Natural killer cell (primary cell): ENCODE results near the gene ZFHX3. TPM values are rescaled to one million over a fixed set of nuclear protein-coding genes. Genes with fewer than 3 reads are reported as not detected.

Experiments
- ATAC-seq, 3 donors: fragments of 150-1000 bp in 2 of 3; fragments of 200-7000 bp in 1 of 3; cut with Tn5 transposase; 1 replicate in 1 of 3; 2 replicates in 2 of 3; pipeline ENCODE4 v1.10.0; 2021; ENCODE audit warnings: mild to moderate bottlenecking in 2 of 3, moderate library complexity in 2 of 3
- DNase-seq, 2 donors: peaks; one replicate each; pipeline versions ENCODE4 v3.0.0 to v3.0.0-alpha.2; 2013 to 2021; ENCODE audit warnings: mixed read lengths in 1 of 2
- H3K27ac ChIP-seq: one replicate; pipeline ENCODE4 v1.5.1; 2013; ENCODE audit warnings: mild to moderate bottlenecking, low read length
- H3K27me3 ChIP-seq: one replicate; pipeline ENCODE4 v1.6.1; 2013; ENCODE audit warnings: low read length; ENCODE audit not compliant: control insufficient read depth, insufficient read depth
- H3K36me3 ChIP-seq: one replicate; pipeline ENCODE4 v1.6.1; 2013; ENCODE audit warnings: low read length; ENCODE audit not compliant: control insufficient read depth, insufficient read depth
- H3K4me1 ChIP-seq: one replicate; pipeline ENCODE4 v1.6.1; 2013; ENCODE audit warnings: low read length; ENCODE audit not compliant: control insufficient read depth, insufficient read depth
- H3K4me3 ChIP-seq: one replicate; pipeline ENCODE4 v1.5.1; 2013; ENCODE audit warnings: low read length
- H3K9me3 ChIP-seq: one replicate; pipeline ENCODE4 v1.6.1; 2013; ENCODE audit warnings: low read length; ENCODE audit not compliant: control insufficient read depth, insufficient read depth
- H3K27ac Mint-ChIP-seq, 2 donors: one replicate each; pipeline ENCODE4 v1.8.0; 2022; ENCODE audit warnings: mild to moderate bottlenecking in 2 of 2, mixed read lengths in 2 of 2, moderate library complexity in 1 of 2
- H3K27me3 Mint-ChIP-seq, 2 donors: one replicate each; pipeline ENCODE4 v1.8.0; 2022; ENCODE audit warnings: low read depth in 2 of 2, mixed read lengths in 2 of 2
- H3K36me3 Mint-ChIP-seq: one replicate; pipeline ENCODE4 v1.8.0; 2022; ENCODE audit warnings: mixed read lengths
- H3K4me1 Mint-ChIP-seq, 2 donors: one replicate each; pipeline ENCODE4 v1.8.0; 2022; ENCODE audit warnings: mixed read lengths in 2 of 2
- H3K4me3 Mint-ChIP-seq: one replicate; pipeline ENCODE4 v1.8.0; 2022; ENCODE audit warnings: mild to moderate bottlenecking, moderate library complexity, mixed read lengths
- H3K9me3 Mint-ChIP-seq, 2 donors: one replicate each; pipeline ENCODE4 v1.8.0; 2022; ENCODE audit warnings: mixed read lengths in 2 of 2
- WGBS: methylation state at CpG from one replicate; pipeline ENCODE4 v1.1.7; 2013; ENCODE audit warnings: missing lambda C conversion rate; ENCODE audit not compliant: insufficient coverage; 5-methylcytosine and 5-hydroxymethylcytosine counted together
- intact Hi-C: fragments of 100-400 bp; cut with micrococcal nuclease; formaldehyde crosslinking; loops from one replicate; pipeline ENCODE4 v1.14.2; 2022
- total RNA-seq, 4 donors: library from RNA; stranded (reverse); fragments of 120-200 nt in 1 of 4; gene quantifications; one replicate each; pipeline versions ENCODE4 v1.2.3 to v1.2.4, GENCODE V29; 2013 to 2022
- TF ChIP-seq, protein P1 (sequence below): fragments of 200-600 bp; IDR thresholded peaks from one replicate; pipeline ENCODE4 v1.8.0; 2022; ENCODE audit warnings: antibody characterized with exemption

ZFHX3 gene
- total RNA-seq, 3 donors from 2014 or later (not counting 1 experiment from before 2014, with no cell fraction given), result 5.8 to 7.8 (median 7.5) TPM

- H3K36me3 ChIP-seq, result no peaks in the 10 kb centered on the region
- DNase-seq (no peak), ATAC-seq (no peak)
- 90% methylated on average over 5 of the region's 6 CpGs for WGBS
- H3K4me3 ChIP-seq, result no peak overlapping the region
- intact Hi-C loops, result no loop called here
- no peaks in the 10 kb centered on the region for H3K4me1 ChIP-seq
- Mint-ChIP-seq H3K4me3 (no peak overlapping the region), H3K27me3 (no peaks in the 10 kb centered on the region), H3K27ac (no peak overlapping the region), H3K4me1 (peaks cover 5 to 8% of the 10 kb centered on the region in 2 donors), H3K36me3 (no peaks in the 10 kb centered on the region), H3K9me3 (no peaks in the 10 kb centered on the region)
- no peaks in the 10 kb centered on the region for H3K27me3 ChIP-seq
- TF ChIP-seq, protein P1, sequence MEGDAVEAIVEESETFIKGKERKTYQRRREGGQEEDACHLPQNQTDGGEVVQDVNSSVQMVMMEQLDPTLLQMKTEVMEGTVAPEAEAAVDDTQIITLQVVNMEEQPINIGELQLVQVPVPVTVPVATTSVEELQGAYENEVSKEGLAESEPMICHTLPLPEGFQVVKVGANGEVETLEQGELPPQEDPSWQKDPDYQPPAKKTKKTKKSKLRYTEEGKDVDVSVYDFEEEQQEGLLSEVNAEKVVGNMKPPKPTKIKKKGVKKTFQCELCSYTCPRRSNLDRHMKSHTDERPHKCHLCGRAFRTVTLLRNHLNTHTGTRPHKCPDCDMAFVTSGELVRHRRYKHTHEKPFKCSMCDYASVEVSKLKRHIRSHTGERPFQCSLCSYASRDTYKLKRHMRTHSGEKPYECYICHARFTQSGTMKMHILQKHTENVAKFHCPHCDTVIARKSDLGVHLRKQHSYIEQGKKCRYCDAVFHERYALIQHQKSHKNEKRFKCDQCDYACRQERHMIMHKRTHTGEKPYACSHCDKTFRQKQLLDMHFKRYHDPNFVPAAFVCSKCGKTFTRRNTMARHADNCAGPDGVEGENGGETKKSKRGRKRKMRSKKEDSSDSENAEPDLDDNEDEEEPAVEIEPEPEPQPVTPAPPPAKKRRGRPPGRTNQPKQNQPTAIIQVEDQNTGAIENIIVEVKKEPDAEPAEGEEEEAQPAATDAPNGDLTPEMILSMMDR, result no peak
- no peak overlapping the region for H3K27ac ChIP-seq
- H3K9me3 ChIP-seq, result no peaks in the 10 kb centered on the region
Measured at GRCh38 chr16:72811876-72812275, 236.1 kb downstream of the ZFHX3 start.

GRCh38 chr16:72811188-72811720, 236.7 kb downstream of the ZFHX3 start:
- Mint-ChIP-seq H3K27ac (no peak overlapping the region), H3K9me3 (no peaks in the 10 kb centered on the region), H3K36me3 (no peaks in the 10 kb centered on the region), H3K4me3 (no peak overlapping the region), H3K27me3 (no peaks in the 10 kb centered on the region), H3K4me1 (peaks cover 5 to 8% of the 10 kb centered on the region in 2 donors)
- Histone ChIP-seq H3K27ac (no peak overlapping the region), H3K36me3 (no peaks in the 10 kb centered on the region), H3K27me3 (no peaks in the 10 kb centered on the region), H3K9me3 (no peaks in the 10 kb centered on the region), H3K4me1 (no peaks in the 10 kb centered on the region), H3K4me3 (no peak overlapping the region)
- TF ChIP-seq, protein P1, result no peak
- intact Hi-C loops, result no loop called here
- 93% methylated on average over 8 of the region's 8 CpGs for WGBS
- ATAC-seq (no peak), DNase-seq (no peak)

DNA sequence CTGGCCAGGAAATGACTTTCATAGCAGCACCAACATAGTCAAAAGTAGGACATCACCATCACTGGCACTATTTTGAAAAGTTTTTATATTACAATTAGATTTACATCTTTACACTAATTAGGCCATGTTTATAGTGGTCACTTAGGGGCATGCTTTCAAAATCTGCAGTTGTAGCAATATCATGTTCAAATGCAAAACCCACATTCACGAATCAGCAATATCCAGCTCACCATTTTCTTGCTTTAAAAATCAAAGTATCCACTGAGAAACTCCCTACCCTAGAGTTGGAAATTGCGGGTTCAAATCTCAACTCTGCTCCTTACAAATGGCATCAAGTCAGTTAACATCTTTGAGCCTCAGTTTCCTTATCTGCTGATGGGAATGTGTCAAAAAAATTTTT, 237.4 kb downstream of the ZFHX3 start:
- no peak overlapping the region for H3K27ac ChIP-seq
- TF ChIP-seq, protein P1, result no peak
- WGBS, result 78% methylated on average over 1 of the region's 2 CpGs
- DNase-seq (no peak), ATAC-seq (no peak)
- no peak overlapping the region for H3K27ac Mint-ChIP-seq
- H3K4me1 Mint-ChIP-seq, result peaks cover 5 to 8% of the 10 kb centered on the region in 2 donors
- no peaks in the 10 kb centered on the region for H3K9me3 ChIP-seq
- H3K4me3 Mint-ChIP-seq, result no peak overlapping the region
- no peaks in the 10 kb centered on the region for H3K36me3 Mint-ChIP-seq
- no peaks in the 10 kb centered on the region for H3K27me3 Mint-ChIP-seq
- H3K4me1 ChIP-seq, result no peaks in the 10 kb centered on the region
- no peak overlapping the region for H3K4me3 ChIP-seq
- intact Hi-C loops, result no loop called here
- no peaks in the 10 kb centered on the region for H3K27me3 ChIP-seq
- no peaks in the 10 kb centered on the region for H3K9me3 Mint-ChIP-seq
- no peaks in the 10 kb centered on the region for H3K36me3 ChIP-seq

- DNase-seq, result no peak
- Histone ChIP-seq H3K36me3 (no peaks in the 10 kb centered on the region), H3K4me3 (no peak overlapping the region), H3K4me1 (no peaks in the 10 kb centered on the region), H3K27ac (no peak overlapping the region), H3K27me3 (no peaks in the 10 kb centered on the region), H3K9me3 (no peaks in the 10 kb centered on the region)
- Mint-ChIP-seq H3K4me1 (peaks cover 0 to 4% of the 10 kb centered on the region in 2 donors), H3K36me3 (no peaks in the 10 kb centered on the region), H3K9me3 (no peaks in the 10 kb centered on the region), H3K27ac (no peak overlapping the region), H3K4me3 (no peak overlapping the region), H3K27me3 (no peaks in the 10 kb centered on the region)
- ATAC-seq, result no peak
- TF ChIP-seq, protein P1, result no peak
- intact Hi-C loops, result no loop called here
- no CpG with 5 or more reads among the region's 4 CpGs for WGBS
Measured at GRCh38 chr16:72809446-72809845, 238.5 kb downstream of the ZFHX3 start.
